Islet precursor cell (in vitro differentiated cells): ENCODE results near the gene SLC39A11.

Source experiments
- DNase-seq: peaks from one replicate; pipeline ENCODE4 v3.0.0-alpha.2; 2018

Gene SLC39A11

DNA sequence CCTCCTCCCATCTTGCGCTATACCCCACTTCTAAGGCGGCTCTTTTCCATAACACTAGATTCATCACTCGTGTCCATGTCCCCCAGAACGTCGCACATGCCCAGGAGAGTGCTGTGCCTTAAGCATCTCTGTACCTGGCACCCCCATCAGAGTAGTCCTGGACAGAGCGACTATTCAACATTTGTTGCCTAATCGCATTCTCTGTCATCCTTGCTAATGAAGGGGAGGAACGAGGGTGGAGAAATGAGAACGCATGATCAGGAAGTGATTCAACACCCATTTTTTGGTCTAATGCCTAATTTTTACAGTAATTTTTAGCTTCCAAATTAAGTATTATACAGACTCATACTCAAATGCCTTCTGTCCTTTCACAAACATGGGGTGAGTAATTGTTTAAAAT is 53.2 kb downstream of the SLC39A11 start:
- no peak for DNase-seq

DNA sequence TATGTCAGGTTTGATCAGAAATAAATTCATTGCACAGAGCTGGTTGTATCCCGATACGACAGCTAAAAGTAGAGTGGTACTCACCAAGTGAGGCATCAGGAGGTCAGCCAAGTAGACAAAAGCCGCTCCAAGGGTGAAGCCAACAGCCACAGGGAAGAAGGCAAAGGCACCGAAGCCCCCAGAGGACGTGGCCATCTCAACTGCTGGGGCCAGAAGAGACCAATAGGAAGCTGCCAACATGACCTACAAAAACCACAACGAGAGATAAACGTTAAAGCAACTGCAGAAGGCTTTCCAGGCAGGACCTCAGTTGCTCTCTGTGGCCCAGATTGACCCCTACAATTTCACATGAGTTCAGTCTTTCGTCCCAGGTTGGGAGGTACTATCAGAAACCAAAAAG is 61.0 kb downstream of the SLC39A11 start:
- DNase-seq: no peak

DNA sequence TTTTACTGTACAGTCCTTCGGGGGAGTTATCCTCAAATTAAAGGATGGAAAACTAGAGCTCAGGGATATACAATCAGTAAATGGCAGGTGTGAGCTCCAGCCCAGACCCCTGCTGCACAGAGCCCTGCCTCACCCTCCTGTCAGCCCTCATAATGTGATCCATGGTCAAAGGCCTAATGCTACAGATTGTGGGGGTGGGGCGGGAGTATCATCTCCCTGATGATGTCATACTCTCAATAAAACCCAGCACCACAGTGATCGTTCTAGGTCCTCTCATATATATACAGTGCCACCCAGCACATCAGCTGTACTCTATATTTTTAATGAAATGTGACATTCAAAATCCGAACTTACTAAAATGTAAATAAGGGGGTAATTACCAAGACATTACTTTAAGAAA is 61.5 kb downstream of the SLC39A11 start:
- no peak for DNase-seq

DNA sequence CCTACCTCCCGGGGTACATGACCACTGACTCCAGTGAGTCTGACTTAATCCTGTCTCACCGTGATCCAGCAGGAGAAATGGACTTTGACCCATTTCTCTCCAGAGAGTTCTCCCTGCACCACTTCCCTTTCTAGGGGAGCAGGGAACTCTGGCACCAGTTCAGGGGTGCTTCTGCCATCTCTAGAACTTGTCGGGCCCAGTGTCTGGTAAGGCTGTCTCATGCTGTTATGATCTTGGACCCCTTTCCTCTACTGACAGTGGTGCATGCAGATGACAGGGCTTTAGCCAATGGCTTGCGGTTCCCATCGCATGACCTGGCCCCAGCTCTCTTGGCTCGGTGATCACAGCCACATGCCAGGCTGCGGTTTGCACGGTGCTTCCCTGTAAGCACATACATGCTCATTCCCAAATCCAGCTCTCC is 62.0 kb downstream of the SLC39A11 start:
- DNase-seq: no peak

DNA sequence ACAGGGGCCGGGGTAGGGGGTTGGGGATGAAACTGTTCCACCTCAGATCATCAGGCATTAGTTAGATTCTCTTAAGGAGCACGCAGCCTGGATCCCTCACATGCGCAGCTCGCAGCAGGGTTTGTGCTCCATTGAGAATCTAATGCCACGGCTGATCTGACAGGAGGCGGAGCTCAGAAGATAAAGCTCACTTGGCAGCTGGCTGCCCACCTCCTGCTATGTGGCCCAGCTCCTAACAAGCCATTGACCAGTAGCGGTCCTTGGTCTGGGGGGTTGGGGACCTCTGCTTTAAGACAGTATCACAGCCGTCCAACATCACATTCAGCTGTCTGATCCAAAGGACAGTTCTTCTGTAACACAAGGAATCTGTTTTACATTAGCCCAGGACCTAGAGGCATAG is 62.5 kb downstream of the SLC39A11 start:
- no peak for DNase-seq

DNA sequence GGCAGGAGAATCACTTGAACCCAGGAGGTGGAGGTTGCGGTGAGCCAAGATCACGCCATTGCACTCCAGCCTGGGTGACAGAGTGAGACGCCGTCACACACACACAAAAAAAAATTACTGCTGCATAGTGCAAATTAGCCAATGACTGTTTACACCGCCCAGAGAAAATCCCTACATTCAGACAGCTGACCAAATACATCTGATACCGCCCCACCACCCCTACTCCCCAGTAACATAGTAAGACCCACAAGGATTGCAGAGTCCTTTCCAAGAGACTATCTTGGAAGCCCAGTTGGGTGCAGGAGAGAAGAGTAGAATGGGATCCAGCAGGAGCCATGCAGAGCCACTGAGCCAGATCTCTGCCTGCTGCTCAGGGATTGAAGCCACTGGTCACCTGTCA is 63.5 kb downstream of the SLC39A11 start:
- DNase-seq: no peak

DNA sequence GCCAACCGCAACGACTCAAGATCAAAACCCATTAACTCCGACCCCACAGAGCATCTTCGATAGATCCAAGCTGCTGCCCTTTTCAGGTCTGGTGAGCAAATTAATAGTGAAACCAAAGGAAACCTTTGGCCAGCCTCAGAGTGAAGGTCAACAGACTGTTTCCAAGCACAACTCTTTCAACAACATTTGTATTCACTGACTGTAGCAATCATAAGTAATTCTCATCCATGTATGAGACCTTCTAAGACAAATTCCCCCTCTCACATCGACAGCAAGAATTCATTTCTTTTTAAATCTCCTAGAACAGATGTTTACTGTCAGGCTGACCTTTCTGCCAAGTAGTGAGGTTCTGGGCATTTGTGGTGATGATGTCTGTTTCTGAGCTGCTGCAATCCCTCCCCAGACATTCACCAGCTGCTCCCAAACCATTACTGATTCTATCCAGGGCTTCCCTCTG is 64.2 kb downstream of the SLC39A11 start:
- DNase-seq: no peak

DNA sequence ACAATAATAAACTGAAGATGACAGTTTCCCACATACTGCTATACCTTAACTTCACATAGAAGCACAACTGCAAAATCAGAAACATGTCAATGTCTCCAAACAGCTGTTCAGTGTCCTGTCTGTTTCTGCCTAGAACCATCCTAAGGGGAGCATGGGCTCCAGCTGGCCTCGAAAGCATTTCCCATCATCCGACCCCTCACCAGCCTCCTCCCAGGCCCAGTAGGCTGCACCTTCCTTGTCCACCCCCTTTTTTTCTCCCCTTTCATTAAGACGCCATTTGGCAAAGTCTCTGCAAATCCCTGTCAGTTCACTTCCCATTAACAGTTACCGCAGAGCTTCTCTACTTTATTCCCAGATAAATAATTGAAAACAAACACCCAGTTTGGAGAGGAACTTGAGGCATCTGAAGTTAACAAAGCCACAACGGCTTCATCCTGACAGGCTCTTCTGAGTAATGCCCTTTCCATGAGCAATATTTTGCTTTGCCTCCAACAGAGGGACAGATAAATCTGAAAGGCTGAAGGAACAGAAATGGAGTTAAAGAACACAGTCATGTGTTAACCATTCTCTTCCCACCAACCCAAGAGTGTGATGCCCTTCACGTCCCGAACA is 65.3 kb downstream of the SLC39A11 start:
- no peak for DNase-seq

DNA sequence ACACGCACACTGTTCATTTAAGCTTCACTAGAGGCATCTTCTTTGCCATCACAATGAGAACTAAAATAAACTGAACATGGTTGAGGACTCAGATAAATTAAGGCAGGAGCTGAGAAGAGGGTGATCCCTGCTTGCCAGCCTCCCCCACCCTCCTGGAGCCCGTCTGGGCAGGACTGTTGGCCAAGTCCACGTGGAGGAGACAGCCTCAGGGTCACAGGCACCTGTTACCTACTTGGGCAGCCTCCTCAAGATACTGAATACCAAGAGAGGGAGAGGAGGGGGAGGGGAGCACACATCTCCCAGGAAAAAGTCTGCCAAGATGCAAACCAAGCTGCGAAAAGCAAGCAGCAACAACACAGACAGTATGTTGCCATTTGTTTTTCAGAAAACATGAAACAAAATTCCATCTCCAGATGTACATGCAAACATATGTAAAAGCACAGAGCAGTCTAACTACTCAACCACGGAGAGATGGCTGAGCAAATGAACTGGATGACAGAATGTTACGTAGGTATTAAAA is 67.4 kb downstream of the SLC39A11 start:
- DNase-seq: no peak

DNA sequence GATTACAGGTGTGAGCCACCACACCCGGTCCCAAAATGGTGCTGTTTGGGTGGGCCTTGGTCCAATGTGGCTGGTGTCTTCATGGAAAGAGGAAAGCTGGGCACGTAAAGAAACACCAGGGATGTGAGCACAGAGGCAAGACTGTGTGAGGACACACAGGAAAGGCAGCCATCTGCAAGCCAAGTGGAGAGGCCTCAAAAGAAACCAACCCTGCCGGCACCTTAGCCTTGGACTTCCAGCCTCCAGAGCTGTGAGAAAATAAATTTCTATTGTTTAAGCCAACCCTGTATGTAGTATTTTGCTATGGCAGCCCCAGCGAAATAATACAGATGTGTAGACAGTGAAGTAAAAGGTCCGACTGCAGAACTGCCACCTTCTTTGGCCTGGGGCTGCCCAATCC is 68.7 kb downstream of the SLC39A11 start:
- no peak for DNase-seq

DNA sequence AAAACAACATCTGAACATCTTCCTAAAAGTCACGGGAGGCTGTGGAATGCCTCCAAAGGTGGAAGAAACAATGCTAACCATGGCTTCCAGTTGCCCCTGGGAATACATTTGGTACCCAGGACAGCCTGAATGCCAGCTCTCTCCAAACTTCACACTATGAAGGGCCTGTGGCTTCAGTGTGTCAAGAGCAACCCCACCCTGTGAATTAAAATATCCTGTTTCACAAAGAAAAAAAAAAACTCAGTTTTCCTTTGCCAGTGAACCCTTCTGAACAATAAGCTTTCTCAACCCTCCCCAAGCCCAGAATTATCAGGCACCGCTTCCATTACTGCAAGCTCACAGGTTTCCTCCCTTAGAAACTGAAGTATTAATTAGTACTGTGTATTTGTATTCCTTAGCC is 69.8 kb downstream of the SLC39A11 start:
- no peak for DNase-seq

DNA sequence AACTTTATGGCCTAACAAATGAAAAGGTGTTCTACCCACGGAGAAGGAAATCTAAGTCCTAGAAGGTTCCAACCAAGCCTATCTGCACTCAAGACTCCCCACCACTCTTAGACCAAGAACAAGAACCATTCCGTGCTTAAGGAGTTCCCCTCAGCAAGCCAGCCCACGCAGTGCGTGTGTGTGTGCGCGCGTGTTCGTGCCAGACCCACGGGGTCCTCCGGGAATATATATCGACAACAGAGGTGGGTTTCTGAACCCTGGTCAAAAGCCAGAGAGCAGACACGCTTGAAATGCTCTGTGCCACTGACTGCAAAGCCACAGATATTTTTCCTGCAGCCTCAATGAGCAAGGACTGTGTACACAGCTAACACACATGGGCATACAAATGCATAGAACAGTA is 70.7 kb downstream of the SLC39A11 start:
- no peak for DNase-seq

DNA sequence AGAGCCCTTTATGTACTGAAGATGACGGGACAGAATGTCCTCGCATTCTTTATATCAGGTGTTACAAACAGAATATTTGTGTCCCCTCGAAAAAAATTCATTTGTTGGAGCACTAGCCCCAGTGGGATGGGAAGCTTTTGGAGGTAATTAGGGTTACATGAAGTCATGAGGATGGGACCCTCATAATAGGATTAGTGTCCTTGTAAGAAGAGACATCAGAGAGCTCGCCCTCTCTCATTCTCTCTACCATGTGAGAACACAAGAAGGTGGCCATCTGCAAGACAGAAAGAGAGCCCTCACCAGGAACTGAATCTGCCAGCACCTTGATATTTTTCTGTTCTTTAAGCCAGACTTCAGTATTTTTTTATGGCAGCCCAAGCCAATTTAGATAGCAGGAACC is 72.4 kb downstream of the SLC39A11 start:
- no peak for DNase-seq

DNA sequence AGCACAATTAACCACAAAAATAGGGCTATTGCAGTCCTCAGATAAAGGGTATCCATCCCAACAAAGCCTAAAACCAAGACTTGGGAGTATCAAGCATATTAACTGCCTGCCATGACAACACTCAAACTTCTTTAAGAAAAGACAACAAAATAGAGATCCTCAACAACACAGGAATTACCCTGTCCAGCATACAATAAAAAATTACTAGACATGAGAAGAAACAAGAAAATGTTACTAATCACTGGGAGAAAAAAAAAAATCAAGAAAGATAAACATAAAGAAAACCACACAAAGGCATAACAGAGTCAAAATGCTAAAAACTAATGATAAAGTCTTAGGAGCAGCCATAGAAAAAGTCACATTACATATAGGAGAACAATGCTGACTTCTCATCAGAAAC is 73.9 kb downstream of the SLC39A11 start:
- DNase-seq: no peak

DNA sequence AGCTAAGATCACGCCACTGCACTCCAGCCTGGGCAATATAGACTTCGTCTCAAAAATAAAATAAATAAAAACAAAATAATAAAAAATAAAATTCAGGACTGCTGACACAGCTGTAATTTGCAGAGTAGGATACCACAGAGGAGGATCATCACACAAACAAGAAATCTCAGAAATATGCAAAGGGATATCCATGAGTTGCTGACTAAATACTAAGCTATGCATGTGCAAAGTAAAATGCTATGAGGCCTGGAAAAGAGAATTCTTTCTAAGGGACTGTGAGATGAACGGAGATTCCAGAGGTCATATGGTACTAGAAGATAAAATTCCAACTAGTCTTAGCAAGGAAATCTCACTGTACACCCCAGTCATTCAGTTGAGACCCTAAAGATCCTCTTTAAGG is 74.8 kb downstream of the SLC39A11 start:
- DNase-seq: no peak

DNA sequence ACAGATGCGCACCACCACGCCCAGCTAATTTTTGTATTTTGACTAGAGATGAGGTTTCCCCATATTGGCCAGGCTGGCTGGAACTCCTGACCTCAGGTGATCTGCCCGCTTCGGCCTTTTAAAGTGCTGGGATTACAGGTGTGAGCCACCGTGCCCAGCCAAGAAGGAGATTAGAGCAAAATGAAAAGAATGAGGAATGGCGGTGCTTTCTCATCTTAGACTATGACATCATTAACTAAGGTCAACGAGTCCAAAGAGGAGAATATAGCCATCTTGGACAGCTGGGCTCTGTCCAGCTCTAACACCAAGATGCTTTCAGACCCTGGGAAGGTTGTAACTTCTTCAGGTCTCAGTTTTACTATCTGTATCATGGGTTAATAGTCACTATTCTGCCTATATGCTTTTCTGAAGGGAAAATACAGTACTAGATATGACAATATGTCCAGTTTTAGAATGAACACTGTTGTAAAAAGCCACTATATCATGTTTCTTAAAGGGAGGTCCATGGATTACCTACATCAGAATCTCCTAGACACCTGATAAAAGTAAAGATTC is 76.7 kb downstream of the SLC39A11 start:
- no peak for DNase-seq

DNA sequence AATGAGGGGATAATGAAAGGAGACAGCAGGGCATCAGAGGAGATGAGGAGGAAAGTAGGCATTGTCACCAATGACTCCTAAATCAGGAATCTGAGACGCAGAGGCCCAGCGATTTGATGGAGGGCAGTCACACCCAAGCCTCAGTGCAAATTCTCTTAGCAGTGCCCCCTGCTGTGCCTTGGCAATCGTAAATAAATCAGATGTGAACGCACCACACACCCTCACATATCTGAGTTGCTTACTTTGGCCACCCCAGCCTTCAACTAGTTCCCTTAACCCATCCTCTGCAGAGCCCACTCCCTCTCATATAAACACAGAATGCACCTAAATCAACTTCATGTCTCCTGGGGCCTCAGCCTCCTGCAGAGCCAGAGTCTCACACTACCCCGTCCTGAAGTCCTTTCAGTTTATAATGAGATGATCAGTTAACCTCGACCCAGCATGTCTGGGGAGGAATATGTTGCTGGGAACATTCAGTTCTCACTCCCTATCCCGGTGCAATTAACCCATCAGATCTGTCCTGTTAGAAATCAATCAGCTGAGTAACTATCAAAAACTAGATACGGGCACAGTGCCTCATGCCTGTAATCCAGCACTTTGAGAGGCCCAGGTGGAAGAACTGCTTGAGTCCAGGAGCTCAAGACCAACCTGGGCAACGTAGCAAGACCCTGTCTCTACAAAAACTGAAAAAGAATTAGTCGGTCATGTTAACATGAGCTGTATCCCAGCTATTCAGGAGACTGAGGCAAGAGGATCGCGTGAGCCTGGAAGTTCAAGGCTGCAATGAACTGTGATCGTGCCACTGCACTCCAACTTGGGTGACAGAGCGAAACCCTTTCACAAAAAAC is 78.4 kb downstream of the SLC39A11 start:
- no peak for DNase-seq

DNA sequence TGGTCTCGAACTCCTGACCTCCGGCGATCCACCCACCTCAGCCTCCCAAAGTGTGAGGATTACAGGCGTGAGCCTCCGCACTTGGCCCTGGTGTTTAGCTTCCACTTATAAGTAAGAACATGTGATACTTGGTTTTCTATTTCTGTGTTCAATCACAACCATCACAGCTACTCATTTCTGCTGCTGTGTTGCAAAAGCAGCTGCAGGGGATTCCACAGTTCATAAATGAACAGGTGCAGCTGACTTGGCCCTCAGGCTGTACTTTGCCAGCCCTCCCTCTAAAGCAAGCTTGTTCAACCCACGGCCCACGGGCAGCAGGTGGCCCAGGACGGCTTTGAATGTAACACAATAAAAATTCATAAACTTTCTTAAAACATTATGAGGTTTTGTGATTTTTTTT is 79.2 kb downstream of the SLC39A11 start:
- no peak for DNase-seq

DNA sequence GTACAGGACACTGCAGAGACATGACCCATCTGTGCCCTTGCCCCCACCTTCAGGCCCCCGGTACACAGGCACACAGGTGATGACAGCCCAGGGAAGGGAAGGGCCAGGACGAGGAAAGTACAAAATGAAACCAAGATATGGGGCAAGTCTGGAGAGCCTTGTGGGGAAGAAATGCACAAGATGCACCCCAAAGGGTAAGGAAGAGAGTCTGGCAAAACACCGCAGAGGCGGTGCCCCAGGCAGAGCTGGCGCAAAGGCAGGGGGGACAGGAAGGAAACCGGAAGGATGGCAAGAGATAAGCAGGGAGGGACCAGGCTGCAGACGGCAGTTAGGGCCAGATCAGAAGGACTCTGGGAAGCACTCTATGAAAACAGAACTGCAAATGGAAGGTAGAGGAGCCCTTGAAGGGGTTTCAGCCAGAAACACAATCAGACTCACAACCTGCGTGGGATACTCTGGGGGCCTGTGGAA is 81.4 kb downstream of the SLC39A11 start:
- no peak for DNase-seq

DNA sequence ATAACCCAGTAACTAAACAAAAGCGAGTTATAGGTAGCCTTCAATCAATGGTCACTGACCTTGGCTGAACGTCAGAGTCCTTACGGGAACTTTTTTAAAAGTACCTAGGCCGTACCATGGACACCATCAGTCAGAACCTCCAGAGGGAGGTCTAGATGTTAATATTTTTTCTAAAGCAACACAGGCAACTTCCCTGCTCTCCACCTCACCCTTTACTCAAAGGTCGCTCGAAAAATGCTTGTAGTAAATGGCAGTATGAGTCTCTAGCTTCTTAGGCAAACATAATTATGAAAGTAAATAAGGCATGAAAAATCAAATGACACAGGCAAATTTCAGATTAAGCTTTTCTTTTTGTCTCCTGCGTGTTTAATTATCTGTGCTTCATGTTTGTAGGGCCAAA is 82.1 kb downstream of the SLC39A11 start:
- no peak for DNase-seq

DNA sequence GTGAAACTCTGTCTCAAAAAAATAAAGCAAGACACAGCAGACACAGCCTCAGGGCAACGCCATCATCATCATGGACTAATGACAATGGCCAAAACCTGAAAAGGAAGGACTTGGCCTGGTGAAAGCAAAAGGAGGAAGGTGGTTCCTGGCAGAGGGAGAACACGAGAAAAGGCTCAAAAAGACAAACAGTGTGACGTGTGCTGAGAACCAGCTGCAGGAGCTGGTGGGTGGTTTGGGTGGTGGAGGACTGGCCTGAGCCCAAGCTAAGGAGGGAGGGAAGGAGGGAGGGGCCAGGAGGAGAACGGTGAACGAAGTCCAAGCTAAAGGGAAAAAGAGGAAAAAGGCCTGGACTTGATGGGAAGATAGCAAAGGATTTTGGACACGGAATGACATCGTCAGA is 85.1 kb downstream of the SLC39A11 start:
- no peak for DNase-seq

DNA sequence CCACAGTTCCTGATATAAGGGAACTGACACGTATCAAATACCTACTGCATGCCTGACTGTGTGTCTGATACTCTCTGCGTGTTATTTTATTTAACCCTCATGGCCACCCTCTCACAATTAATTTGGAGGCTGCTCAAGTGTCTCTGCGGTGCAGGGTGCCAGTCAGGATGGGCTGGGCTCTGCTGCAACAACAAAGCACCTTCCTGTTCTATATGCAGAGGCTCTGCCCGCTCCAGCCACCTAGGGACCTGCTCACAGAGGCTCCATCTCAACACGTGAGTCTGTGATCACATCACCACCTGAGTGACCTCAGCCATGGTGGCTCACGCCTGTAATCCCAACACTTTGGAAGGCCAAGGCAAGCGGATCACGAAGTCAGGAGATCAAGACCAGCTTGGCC is 87.1 kb downstream of the SLC39A11 start:
- peak; percentile 46 for DNase-seq

DNA sequence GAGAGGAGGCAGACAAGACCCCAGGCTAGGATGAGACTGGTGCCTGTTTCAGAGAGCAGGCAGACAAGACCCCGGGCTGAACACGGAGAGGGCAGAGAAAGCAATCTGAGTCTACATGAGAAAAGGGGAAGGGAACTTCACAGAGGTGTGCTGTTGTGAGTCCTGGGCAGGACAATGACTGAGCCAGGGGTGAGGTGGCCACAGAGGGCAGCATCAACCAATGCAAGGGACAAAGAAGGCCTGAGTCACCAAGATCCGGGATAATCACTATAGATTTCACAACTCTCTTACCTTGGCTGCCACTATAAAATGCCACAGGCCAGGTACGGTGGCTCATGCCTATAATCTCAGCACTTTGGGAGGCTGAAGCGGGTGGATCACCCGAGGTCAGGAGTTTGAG is 89.0 kb downstream of the SLC39A11 start:
- peak; percentile 52 for DNase-seq

DNA sequence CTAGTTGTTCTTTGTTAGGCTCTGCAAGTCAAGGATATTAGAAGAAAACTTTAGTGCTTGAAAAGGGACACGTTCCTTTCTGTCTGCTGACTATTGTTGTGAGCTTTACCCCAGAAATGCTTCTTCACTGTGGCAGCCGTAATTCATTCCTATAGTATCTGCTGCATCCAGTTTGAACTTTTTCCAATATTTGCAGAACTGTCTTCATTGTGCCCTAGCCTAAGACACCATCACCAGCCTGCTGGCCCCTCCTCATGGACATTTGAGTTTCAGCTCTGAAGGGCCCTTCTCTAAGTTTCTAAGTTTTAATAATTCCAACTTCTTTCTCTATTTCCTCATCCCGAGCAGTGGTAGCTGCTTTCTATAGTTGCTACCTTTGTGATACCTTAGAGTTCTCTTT is 91.7 kb downstream of the SLC39A11 start:
- DNase-seq: no peak
